Neural cell (in vitro differentiated cells): ENCODE data around the gene SH3TC2. TPM values are rescaled to one million over a fixed set of nuclear protein-coding genes. Genes with fewer than 3 reads are reported as not detected.

Experiments used
- H2AFZ ChIP-seq: fragments of 200-600, 300-800 bp; sonication (generic), shearing (Covaris generic); 2 replicates; pipeline ENCODE4 v1.6.0; 2014; ENCODE audit warnings: low read depth, mild to moderate bottlenecking, antibody characterized with exemption, low read length, moderate library complexity
- H3F3A ChIP-seq: fragments of 200-600 bp; shearing (Covaris generic); 2 replicates; pipeline ENCODE4 v1.6.1; 2016; ENCODE audit warnings: mild to moderate bottlenecking, moderate library complexity, mixed read lengths, antibody characterized with exemption, low read length; ENCODE audit not compliant: insufficient read depth, poor library complexity, severe bottlenecking
- H3K27ac ChIP-seq: fragments of 200-600, 300-800 bp; sonication (generic), shearing (Covaris generic); 2 replicates; pipeline ENCODE4 v1.5.1; 2014; ENCODE audit warnings: mild to moderate bottlenecking, low read length, moderate library complexity
- H3K27me3 ChIP-seq: fragments of 300-800, 200-600 bp; sonication (generic), shearing (Covaris generic); 2 replicates; pipeline ENCODE4 v1.6.0; 2014; ENCODE audit warnings: mild to moderate bottlenecking, low read depth, low read length, moderate library complexity; ENCODE audit not compliant: insufficient read depth
- H3K36me3 ChIP-seq: fragments of 300-800, 200-600 bp; sonication (generic), shearing (Covaris generic); 2 replicates; pipeline ENCODE4 v1.5.1; 2014; ENCODE audit warnings: mild to moderate bottlenecking, antibody characterized with exemption, low read length, moderate library complexity; ENCODE audit not compliant: insufficient read depth
- H3K4me2 ChIP-seq: fragments of 300-800, 200-600 bp; sonication (generic), shearing (Covaris generic); 2 replicates; pipeline ENCODE4 v1.6.0; 2014; ENCODE audit warnings: mild to moderate bottlenecking, low read length
- H3K4me3 ChIP-seq: fragments of 300-800, 200-600 bp; sonication (generic), shearing (Covaris generic); 2 replicates; pipeline ENCODE4 v1.5.1; 2014; ENCODE audit warnings: mild to moderate bottlenecking, low read length, moderate library complexity
- H3K79me2 ChIP-seq: fragments of 200-600 bp; shearing (Covaris generic); replicated peaks from 2 replicates; pipeline ENCODE4 v1.6.0; 2014; ENCODE audit warnings: mild to moderate bottlenecking, low read length, moderate library complexity; ENCODE audit not compliant: insufficient read depth
- H3K9ac ChIP-seq: fragments of 300-800, 200-600 bp; sonication (generic), shearing (Covaris generic); 2 replicates; pipeline ENCODE4 v1.6.1; 2016; ENCODE audit warnings: mild to moderate bottlenecking, low read length, mixed read lengths
- H3K9me2 ChIP-seq: fragments of 200-600 bp; shearing (Covaris generic); 2 replicates; pipeline ENCODE4 v1.6.1; 2016; ENCODE audit warnings: mild to moderate bottlenecking, low read length, mixed read lengths; ENCODE audit not compliant: insufficient read depth
- H3K9me3 ChIP-seq: fragments of 200-600, 300-800 bp; sonication (generic), shearing (Covaris generic); 2 replicates; pipeline ENCODE4 v1.6.1; 2016; ENCODE audit warnings: mild to moderate bottlenecking, mixed run types, low read length, moderate library complexity, mixed read lengths
- H4K20me1 ChIP-seq: fragments of 200-600 bp; shearing (Covaris generic); 2 replicates; pipeline ENCODE4 v1.6.1; 2016; ENCODE audit warnings: mild to moderate bottlenecking, mixed run types; ENCODE audit not compliant: insufficient read depth
- EP300 ChIP-seq: fragments of 450-650 bp; conservative IDR thresholded peaks from 2 replicates; pipeline ENCODE4 v1.6.1; 2014; ENCODE audit warnings: antibody characterized with exemption, mild to moderate bottlenecking, moderate library complexity; ENCODE audit not compliant: poor library complexity, severe bottlenecking
- EZH2 ChIP-seq: fragments of 200-600, 300-800 bp; shearing (Covaris generic), sonication (generic); IDR thresholded peaks from 2 replicates; pipeline ENCODE4 v1.6.1; 2014; ENCODE audit warnings: antibody characterized with exemption, low read length, borderline replicate concordance, mild to moderate bottlenecking; ENCODE audit not compliant: insufficient read depth, poor library complexity, severe bottlenecking
- MXI1 ChIP-seq: fragments of 450-650 bp; conservative IDR thresholded peaks from 2 replicates; pipeline ENCODE4 v1.6.1; 2014; ENCODE audit warnings: antibody characterized with exemption, mild to moderate bottlenecking; ENCODE audit not compliant: poor library complexity, severe bottlenecking
- POLR2AphosphoS5 ChIP-seq: IDR thresholded peaks from 2 replicates; pipeline ENCODE4 v1.6.1; 2012
- RAD21 ChIP-seq: fragments of 450-650 bp; conservative IDR thresholded peaks from 2 replicates; pipeline ENCODE4 v1.6.1; 2014; ENCODE audit warnings: antibody characterized with exemption, mild to moderate bottlenecking, moderate library complexity
- SMC3 ChIP-seq: fragments of 450-650 bp; conservative IDR thresholded peaks from 2 replicates; pipeline ENCODE4 v1.6.1; 2014; ENCODE audit warnings: antibody characterized with exemption, mild to moderate bottlenecking, moderate library complexity; ENCODE audit not compliant: poor library complexity
- TAF1 ChIP-seq: IDR thresholded peaks from 2 replicates; pipeline ENCODE4 v1.6.1; 2012; ENCODE audit warnings: low read depth
- polyA plus RNA-seq: library from polyadenylated mRNA; depleted of rRNA; stranded (reverse); fragments of >200 nt; gene quantifications from 2 replicates; pipeline ENCODE4 v1.2.3, GENCODE V29; 2014
- TF ChIP-seq, protein P1 (sequence below): fragments of 450-650 bp; IDR thresholded peaks from 2 replicates; pipeline ENCODE4 v1.5.1; 2014; ENCODE audit warnings: antibody characterized with exemption, mild to moderate bottlenecking, moderate library complexity; ENCODE audit not compliant: poor library complexity, severe bottlenecking
- TF ChIP-seq, protein P2 (sequence below): IDR thresholded peaks from 2 replicates; pipeline ENCODE4 v1.6.1; 2012; ENCODE audit warnings: borderline replicate concordance

The SH3TC2 gene
- polyA plus RNA-seq, 1 donor from 2014 or later = not detected

DNA sequence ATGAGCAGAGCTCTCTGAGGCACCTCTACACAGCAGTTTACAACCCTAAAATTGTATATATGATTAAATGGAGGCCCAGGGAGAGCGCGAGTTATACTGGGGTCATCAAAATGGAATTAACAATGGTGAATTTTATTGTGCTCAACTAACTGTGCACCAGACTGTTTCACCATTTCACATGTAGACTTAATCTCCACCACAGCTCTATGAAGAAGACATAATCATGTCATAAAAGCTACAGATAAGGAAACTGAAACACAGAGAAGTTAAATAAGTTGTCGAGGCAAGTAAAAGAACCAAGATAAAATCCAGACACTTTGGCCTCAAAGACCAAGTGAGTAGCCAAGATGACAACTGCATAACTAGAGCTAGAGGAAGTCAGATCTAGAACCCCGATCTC lies 1.5 kb downstream of the SH3TC2 start:
- H3F3A ChIP-seq = no peaks in the 10 kb centered on the region
- no peaks in the 10 kb centered on the region for H4K20me1 ChIP-seq
- H2AFZ ChIP-seq = no peak overlapping the region
- no peaks in the 10 kb centered on the region for H3K9me3 ChIP-seq
- H3K36me3 ChIP-seq = no peaks in the 10 kb centered on the region
- no peak overlapping the region for H3K9ac ChIP-seq
- no peaks in the 10 kb centered on the region for H3K79me2 ChIP-seq
- no peaks in the 10 kb centered on the region for H3K27me3 ChIP-seq
- H3K4me3 ChIP-seq = no peak overlapping the region
- H3K27ac ChIP-seq = no peak overlapping the region
- H3K9me2 ChIP-seq = no peaks in the 10 kb centered on the region
- no peak overlapping the region for H3K4me2 ChIP-seq
- no peak for TF ChIP-seq EZH2
- TF ChIP-seq, protein P1, sequence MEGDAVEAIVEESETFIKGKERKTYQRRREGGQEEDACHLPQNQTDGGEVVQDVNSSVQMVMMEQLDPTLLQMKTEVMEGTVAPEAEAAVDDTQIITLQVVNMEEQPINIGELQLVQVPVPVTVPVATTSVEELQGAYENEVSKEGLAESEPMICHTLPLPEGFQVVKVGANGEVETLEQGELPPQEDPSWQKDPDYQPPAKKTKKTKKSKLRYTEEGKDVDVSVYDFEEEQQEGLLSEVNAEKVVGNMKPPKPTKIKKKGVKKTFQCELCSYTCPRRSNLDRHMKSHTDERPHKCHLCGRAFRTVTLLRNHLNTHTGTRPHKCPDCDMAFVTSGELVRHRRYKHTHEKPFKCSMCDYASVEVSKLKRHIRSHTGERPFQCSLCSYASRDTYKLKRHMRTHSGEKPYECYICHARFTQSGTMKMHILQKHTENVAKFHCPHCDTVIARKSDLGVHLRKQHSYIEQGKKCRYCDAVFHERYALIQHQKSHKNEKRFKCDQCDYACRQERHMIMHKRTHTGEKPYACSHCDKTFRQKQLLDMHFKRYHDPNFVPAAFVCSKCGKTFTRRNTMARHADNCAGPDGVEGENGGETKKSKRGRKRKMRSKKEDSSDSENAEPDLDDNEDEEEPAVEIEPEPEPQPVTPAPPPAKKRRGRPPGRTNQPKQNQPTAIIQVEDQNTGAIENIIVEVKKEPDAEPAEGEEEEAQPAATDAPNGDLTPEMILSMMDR = no peak
- TF ChIP-seq MXI1 = no peak
- TF ChIP-seq TAF1 = no peak
- no peak for TF ChIP-seq EP300
- TF ChIP-seq RAD21 = no peak
- TF ChIP-seq, protein P2, sequence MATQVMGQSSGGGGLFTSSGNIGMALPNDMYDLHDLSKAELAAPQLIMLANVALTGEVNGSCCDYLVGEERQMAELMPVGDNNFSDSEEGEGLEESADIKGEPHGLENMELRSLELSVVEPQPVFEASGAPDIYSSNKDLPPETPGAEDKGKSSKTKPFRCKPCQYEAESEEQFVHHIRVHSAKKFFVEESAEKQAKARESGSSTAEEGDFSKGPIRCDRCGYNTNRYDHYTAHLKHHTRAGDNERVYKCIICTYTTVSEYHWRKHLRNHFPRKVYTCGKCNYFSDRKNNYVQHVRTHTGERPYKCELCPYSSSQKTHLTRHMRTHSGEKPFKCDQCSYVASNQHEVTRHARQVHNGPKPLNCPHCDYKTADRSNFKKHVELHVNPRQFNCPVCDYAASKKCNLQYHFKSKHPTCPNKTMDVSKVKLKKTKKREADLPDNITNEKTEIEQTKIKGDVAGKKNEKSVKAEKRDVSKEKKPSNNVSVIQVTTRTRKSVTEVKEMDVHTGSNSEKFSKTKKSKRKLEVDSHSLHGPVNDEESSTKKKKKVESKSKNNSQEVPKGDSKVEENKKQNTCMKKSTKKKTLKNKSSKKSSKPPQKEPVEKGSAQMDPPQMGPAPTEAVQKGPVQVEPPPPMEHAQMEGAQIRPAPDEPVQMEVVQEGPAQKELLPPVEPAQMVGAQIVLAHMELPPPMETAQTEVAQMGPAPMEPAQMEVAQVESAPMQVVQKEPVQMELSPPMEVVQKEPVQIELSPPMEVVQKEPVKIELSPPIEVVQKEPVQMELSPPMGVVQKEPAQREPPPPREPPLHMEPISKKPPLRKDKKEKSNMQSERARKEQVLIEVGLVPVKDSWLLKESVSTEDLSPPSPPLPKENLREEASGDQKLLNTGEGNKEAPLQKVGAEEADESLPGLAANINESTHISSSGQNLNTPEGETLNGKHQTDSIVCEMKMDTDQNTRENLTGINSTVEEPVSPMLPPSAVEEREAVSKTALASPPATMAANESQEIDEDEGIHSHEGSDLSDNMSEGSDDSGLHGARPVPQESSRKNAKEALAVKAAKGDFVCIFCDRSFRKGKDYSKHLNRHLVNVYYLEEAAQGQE = no peak
- no peak for TF ChIP-seq POLR2AphosphoS5
- no peak for TF ChIP-seq SMC3

DNA sequence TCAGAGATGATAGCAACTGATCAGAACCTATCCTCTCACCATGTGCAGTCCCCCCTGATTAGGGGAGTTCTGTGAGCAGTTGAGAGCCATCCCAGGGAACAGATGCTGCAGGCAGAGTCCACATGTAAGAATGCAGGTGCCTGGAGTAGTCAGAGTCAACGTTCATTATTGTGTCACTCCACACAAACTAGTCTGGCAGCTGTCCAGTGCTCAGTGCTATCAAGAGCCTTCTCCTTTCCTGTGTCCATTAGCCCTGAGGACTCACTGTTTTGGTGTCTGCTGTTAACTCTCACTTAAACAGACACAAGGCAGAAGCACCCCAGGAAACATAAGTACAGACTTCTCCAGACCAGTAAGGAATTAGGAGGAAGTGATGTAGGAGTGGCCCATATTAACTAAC lies 2.5 kb downstream of the SH3TC2 start:
- Histone ChIP-seq H3K4me2 (no peak overlapping the region), H4K20me1 (no peaks in the 10 kb centered on the region), H3K27ac (no peak overlapping the region), H3K36me3 (no peaks in the 10 kb centered on the region), H3K9me3 (no peaks in the 10 kb centered on the region), H2AFZ (no peak overlapping the region), H3K4me3 (no peak overlapping the region), H3K79me2 (no peaks in the 10 kb centered on the region), H3K9me2 (no peaks in the 10 kb centered on the region), H3K9ac (no peak overlapping the region), H3K27me3 (no peaks in the 10 kb centered on the region), H3F3A (no peaks in the 10 kb centered on the region)
- TF ChIP-seq MXI1 = no peak
- no peak for TF ChIP-seq EP300
- no peak for TF ChIP-seq SMC3
- TF ChIP-seq EZH2 = no peak
- TF ChIP-seq, protein P2 = no peak
- TF ChIP-seq RAD21 = no peak
- TF ChIP-seq POLR2AphosphoS5 = no peak
- no peak for TF ChIP-seq TAF1
- TF ChIP-seq, protein P1 = no peak
